GM18907 (cell line): ENCODE measurements around the gene VTN.

ENCODE experiments used
- ATAC-seq: cut with Tn5 transposase; IDR thresholded peaks from one replicate; pipeline ENCODE4 v1.9.1; 2021; ENCODE audit warnings: mild to moderate bottlenecking, moderate library complexity; ENCODE audit not compliant: unreplicated experiment

The VTN gene

DNA sequence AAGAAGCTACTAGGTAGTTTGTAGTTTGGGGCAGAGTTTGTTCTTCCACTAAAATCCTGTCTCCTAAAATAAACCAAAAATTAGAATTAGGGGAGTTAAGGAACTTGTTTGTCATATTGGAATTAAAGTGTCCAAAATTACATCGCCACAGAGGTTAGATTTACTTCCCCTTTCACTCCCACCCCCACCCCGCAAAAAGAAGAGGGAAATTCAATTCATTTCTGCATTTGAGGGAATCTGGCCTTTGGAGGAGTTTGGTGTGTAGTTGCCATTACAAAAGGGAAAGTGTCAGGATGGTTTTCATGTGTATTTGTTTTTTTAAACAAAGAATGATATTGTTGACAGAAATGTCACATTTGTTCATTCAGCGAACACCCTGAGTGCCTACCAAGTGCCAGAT lies 45.3 kb downstream of the VTN start:
- ATAC-seq, result no peak

DNA sequence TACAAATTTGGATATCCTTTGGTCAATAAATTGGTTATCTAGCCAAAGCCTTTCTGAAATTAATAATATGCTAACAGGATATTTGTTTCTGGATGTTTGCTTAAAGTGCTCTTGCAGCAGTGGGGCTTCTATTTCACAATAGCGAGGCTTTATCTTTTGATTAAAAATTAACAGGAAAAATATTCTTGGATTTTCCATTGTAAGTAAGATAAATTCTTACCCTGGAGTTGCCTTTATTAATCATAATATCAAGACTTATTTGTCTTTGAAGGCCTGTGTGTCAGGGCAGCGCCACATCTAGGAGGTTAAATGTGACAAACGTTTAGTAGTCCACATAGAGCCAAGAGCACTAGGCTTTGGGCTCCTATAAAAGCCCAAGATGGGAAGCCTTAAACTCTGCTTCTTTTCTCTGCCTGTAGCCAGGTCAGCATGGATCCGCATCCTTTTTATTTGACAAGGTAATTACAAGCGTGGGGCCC lies 45.8 kb downstream of the VTN start:
- no peak for ATAC-seq

DNA sequence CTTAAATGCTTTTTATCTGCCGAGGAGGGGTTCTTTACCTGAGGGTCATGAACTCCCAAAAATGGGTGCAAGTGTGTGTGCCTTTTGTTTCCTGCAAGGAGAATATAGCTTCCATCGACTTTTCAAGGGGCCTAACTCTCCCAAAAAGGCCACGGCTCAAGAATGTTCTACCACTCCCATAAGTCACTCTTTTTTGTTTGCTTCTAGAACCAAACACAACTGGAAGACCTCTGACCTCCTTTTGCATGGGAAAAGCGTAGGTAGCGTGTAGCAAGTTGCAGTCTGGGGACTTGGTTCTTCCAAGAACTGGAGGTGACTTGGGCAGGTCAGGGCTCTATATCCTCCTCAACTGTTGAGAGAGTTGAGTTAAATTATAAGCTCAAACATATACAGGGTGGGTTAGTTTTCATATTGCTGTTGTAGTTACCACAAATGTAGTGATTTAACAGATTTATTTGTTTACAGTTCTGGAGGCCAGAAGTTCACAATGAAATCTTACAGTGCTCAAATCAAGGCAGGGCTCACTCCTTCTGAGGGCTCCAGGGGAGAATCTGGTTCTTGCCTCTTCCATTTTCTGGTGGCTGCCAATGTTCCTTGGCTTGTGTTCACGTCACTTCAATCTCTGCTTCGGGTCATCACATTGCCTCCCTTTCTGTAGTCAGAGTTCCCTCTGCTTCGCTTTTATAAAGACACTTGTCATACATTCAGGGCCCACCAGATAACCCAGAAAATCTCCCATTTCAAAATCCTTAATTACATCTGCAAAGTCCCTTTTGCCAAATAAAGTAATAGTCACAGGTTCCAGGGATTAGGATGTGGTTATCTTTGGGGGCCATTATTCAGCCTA lies 49.7 kb downstream of the VTN start:
- ATAC-seq, result no peak

DNA sequence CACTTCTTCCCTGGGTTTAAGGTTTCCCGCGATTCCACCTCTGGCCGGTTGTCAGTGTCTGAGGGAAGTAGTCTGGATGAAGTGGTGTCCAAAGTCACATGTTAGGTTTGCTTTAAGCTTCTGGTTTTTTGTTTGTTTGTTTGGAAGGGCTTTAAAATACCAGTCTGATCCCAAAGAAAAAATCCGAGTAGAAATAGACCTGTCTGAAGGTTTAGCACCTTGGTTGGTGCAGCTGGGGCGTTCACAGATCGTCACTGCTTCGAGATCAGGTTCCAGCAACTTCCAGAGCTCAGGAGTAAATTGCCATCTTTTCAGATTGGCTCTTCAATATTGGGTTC lies 50.5 kb downstream of the VTN start:
- ATAC-seq, result no peak

DNA sequence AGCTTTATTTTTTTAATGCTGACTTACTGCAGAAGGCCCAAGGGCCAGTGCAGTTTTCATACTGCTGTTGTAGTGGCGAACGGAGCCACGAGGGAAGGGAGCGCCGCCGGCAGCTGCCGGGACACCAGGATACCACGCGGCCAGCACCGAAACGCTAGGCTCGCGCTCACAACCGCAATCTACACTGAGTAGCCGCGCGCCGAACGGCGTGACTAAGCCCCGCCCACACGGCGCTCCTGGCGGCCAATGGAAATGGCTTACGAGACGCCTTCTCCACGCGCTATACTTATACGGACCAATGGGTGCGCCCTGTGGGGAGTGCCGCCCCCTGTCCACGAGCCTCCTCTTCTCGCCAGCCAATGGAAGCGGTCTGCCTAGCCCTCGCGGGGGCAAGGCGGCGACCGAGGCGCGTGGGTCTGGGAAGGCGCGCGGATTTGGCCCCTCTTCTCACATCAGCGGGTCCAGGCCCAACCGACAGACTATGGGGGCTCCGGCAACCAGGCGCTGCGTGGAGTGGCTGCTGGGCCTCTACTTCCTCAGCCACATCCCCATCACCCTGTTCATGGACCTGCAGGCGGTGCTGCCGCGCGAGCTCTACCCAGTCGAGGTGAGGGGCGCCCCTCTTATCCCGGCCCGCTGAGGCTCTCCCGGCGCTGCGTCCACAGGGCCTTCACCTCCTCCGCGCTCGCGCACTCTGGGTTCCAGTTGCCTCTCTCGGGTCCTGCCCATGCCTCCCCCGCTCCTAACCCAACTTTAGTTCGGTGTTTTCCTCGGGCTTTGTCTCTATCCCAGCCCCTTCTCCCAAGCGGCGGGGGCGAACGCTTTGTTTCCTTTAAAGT lies 51.1 kb downstream of the VTN start, which contains the start of gene TMEM97:
TMEM97 (plus strand) TSS at position 442 of the 839 bp plus-strand sequence; CDS start at position 482, 40 bp downstream.
- peak; percentile 94 for ATAC-seq

DNA sequence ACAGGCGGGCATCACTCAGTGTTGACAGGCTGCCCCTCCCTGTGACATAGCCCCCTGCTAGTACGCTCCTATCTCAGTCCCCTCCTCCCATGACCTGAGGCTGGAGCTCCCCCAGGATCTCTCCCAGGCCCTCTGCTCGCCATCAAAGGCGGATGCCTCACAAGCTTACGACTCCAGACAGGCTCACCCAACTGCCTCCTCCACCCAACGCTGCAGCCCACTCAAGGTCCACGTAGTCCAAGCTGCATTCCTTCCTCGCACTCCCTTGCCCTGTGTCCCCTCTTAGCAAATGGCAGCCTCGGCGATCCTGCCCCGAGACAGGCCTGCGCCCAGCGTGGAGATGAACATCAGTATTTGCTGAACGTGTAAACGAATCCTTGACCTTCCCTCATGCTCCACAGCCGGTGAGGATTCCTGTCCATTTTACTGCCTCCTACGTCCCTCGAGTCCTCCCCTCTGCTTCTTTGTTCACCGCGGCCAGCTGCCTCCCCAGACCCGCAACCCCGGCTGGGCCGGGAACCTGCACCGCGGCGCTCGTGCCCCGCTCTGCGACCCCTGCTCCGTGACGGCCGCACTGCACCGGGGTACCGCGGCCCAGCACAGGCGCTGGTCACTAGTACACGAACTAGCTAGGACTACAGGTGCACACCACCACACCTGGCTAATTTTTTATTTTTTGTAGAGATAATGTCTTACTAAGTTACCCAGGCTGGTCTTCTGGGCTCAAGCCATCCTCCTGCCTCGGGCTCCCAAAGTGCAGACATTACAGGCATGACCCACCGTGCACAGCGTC lies 51.9 kb downstream of the VTN start:
- ATAC-seq, result peak; percentile 17
